SK-N-MC (cell line): ENCODE results near the gene SRRM1.
"Not testable (repeated sequence)": the region's sequence is repeated elsewhere in the genome, so short reads cannot be mapped to it uniquely, and the experiment has no call there.

ENCODE experiments used
- DNase-seq: peaks from one replicate; pipeline ENCODE4 v3.0.0-alpha.2; 2011; ENCODE audit warnings: low read depth, low spot score
- H3K27ac ChIP-seq: fragments of 200-600 bp; sonication (generic); 2 replicates; pipeline ENCODE4 v1.5.1; 2016; ENCODE audit warnings: mixed run types
- H3K36me3 ChIP-seq: fragments of 200-600 bp; sonication (generic); 2 replicates; pipeline ENCODE4 v1.6.1; 2017; ENCODE audit warnings: antibody characterized with exemption, low read length, mixed read lengths; ENCODE audit not compliant: insufficient read depth
- H3K4me3 ChIP-seq: fragments of 200-600 bp; sonication (generic); 2 replicates; pipeline ENCODE4 v1.5.1; 2016
- H3K9ac ChIP-seq: fragments of 200-600 bp; sonication (generic); 2 replicates; pipeline ENCODE4 v1.8.0; 2017; ENCODE audit warnings: mixed run types, mixed read lengths; ENCODE audit not compliant: insufficient read length
- H3K9me3 ChIP-seq: fragments of 200-600 bp; sonication (generic); 2 replicates; pipeline ENCODE4 v1.6.1; 2017; ENCODE audit warnings: low read depth, mild to moderate bottlenecking, antibody characterized with exemption, low read length, moderate library complexity, mixed read lengths
- EZH2 ChIP-seq: fragments of 200-600 bp; sonication (generic); IDR thresholded peaks from one replicate; pipeline ENCODE4 v1.6.1; 2017; ENCODE audit warnings: antibody characterized with exemption
- FOXP2 ChIP-seq: optimal IDR thresholded peaks from 2 replicates; pipeline ENCODE3; 2011; ENCODE audit warnings: mild to moderate bottlenecking, moderate library complexity; ENCODE audit not compliant: insufficient read depth; ENCODE audit errors: extremely low read length, control extremely low read depth
- POLR2AphosphoS5 ChIP-seq: IDR thresholded peaks from 2 replicates; pipeline ENCODE4 v1.6.1; 2012; ENCODE audit warnings: mild to moderate bottlenecking, low read depth, low read length, borderline replicate concordance

SRRM1 gene

DNA sequence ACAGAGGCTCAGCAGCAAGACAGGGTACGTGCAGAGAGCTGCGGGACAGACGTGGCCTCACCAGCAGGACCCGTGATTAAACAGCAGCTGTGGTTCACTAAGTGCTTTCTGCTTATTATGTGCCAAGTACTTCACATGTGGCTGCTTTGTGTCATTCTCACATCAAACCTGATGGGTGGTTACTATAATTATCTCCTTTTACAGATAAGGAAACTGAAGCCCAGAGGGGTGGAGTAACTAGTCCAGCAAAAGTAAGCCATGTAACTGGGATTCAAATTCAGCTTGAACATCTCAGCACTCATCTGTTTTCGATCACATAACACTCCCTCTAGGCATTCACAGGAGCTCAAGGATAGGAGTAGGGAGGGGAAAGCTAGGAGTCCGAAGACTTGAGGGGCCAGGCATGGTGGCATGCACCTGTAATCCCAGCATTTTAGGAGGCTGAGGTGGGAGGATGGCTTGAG lies 51.3 kb downstream of the SRRM1 start:
- no peak for DNase-seq
- TF ChIP-seq EZH2 = no peak
- TF ChIP-seq FOXP2 = no peak
- no peak; the same call in 1 of the 2 replicates for TF ChIP-seq POLR2AphosphoS5
- H3K27ac ChIP-seq = no peak overlapping the region
- H3K9ac ChIP-seq = no peak overlapping the region
- H3K36me3 ChIP-seq = no peaks in the 10 kb centered on the region
- H3K9me3 ChIP-seq = no peaks in the 10 kb centered on the region
- no peak overlapping the region for H3K4me3 ChIP-seq

DNA sequence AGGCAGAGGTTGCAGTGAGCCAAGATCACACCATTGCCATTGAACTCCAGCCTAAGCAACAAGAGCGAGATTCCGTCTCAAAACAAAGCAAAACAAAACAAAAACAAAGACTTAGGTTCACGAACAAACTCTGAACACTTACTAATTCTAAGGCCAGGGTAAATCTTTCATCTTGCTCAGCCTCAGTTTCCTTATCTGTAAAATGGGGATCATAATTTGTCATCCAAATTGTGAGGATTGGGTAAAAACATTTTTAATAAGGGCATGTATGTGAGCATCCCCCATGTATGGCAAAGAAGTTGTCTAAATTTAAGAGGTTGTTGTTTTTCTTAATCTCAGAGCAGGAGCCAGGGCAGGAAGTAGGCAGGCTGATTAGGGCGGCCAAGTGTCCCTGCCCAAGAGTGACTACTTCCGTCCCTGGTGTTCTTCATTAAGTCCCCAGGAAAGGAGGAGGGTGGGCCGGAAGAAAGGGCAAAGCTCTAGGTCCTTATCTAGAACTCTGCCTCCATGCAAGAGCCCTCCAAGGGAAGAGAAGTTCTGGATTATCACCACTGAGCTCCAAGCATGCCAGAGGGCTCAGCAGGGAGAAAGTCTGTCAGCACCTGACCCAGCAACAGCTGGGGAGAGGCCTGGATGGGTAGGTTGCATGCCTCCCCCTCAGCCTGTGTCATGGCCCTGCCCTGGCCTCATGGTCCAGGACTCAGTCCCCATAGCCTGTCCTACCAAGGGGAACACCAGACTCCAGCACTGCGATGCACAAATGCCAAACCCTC lies 52.3 kb downstream of the SRRM1 start:
- DNase-seq = no peak

DNA sequence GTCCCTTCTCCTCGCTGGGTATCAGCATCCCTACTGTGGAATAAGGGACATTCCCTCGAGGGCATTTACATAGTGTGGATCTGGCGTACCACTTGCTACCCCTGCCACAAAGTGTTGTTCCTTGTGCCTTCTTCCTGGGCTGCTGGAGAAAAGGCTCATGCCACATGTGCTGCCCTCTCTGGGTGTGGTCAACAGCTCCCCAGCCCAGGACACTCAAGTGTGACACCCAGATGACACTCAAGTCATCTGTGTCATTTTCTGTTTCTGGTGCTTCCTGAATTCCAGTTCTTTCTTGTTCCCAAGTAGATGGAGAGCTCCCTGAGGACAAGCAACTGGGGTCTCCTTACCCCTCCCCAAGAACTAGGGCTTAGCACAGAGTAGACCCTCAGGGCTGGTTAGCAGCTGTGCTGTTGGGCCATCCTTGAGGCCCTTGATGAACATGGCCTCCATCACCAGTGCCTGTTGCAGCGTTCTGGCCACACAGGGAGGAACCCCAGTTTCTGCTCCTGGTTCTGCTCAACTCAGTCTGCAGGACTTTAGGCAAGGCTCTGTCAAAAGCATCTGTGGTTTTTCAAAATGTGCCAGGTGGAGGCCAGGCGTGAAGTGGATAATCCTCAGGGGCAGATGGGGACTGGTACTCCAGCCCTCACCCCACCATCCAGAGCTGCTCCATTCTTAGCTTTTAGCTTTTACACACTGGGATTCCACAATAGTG lies 53.1 kb downstream of the SRRM1 start:
- no peak overlapping the region for H3K9ac ChIP-seq
- H3K27ac ChIP-seq = peak overlapping the region; percentile 28; the same call in 1 of the 2 replicates
- no peak overlapping the region for H3K4me3 ChIP-seq
- no peaks in the 10 kb centered on the region for H3K9me3 ChIP-seq
- no peaks in the 10 kb centered on the region for H3K36me3 ChIP-seq
- no peak for DNase-seq
- TF ChIP-seq POLR2AphosphoS5 (no peak), FOXP2 (no peak), EZH2 (no peak)

More for the DNA sequence above, 52.3 kb downstream of the SRRM1 start:
- Histone ChIP-seq H3K9ac (no peak overlapping the region), H3K9me3 (no peaks in the 10 kb centered on the region), H3K4me3 (no peak overlapping the region), H3K36me3 (no peaks in the 10 kb centered on the region), H3K27ac (peak overlapping the region; percentile 28; the same call in 1 of the 2 replicates)
- no peak for TF ChIP-seq POLR2AphosphoS5
- no peak for TF ChIP-seq FOXP2
- TF ChIP-seq EZH2 = no peak

DNA sequence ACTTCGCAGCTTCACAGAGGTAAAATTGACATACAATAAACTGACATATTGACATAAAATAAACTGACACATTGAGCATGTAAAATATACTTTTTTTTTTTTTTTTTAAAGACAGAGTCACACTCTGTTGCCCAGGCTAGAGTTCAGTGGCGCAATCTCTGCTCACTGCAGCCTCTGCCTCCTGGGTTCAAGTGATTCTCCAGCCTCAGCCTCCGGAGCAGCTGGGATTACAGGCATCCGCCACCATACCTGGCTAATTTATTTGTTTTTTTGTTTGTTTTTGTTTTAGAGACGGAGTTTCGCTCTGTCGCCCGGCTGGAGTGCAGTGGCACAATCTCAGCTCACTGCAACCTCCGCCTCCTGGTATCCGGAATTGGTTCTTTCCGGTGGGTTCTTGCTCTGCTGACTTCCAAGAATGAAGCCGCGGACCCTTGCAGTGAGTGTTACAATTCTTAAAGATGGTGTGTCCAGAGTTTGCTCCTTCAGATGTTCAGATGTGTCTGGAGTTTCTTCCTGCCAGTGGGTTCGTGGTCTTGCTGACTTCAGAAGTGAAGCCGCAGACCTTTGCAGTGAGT lies 53.7 kb downstream of the SRRM1 start:
- H3K9ac ChIP-seq = no peak overlapping the region
- no peak overlapping the region for H3K27ac ChIP-seq
- H3K36me3 ChIP-seq = no peaks in the 10 kb centered on the region
- no peaks in the 10 kb centered on the region for H3K9me3 ChIP-seq
- no peak for DNase-seq
- H3K4me3 ChIP-seq = no peak overlapping the region
- no peak for TF ChIP-seq POLR2AphosphoS5
- TF ChIP-seq FOXP2 = no peak
- no peak for TF ChIP-seq EZH2

DNA sequence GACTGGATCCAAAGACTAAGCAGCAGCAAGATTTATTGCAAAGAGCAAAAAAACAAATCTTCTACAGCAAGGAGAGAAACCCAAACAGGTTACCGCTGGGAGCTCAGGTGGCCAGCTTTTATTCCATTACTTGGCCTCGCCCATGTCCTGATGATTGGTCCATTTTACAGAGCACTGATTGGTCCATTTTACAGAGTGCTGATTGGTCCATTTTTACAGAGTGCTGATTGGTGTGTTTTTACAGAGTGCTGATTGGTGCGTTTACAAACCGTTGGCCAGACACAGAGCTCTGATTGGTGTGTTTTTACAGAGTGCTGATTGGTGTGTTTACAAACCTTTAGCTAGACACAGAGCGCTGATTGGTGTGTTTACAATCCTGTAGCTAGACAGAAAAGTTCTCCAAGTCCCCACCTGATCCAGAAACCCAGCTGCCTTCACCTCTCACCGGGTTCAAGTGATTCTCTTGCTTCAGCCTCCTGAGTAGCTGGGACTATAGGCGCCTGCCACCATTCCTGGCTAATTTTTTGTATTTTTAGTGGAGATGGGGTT lies 54.4 kb downstream of the SRRM1 start:
- H3K36me3 ChIP-seq, H3K4me3 ChIP-seq, DNase-seq, H3K27ac ChIP-seq, H3K9ac ChIP-seq, H3K9me3 ChIP-seq: not testable (repeated sequence)

DNA sequence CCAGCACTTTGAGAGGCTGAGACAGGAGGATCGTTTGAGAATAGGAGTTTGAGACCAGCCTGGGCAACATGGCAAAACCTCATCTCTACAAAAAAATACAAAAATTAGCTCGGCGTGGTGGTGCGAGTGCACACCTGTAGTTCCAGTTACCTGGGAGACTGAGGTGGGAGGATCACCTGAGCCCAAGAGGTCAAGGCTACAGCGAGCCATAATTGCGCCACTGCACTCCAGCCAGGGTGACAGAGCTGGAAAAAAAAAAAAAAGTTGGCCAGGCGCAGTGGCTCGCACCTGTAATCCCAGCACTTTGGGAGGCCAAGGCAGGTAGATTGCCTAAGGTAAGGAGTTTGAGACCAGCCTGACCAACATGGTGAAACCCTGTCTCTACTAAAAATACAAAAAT lies 55.2 kb downstream of the SRRM1 start:
- H3K27ac ChIP-seq = not testable (repeated sequence)

DNA sequence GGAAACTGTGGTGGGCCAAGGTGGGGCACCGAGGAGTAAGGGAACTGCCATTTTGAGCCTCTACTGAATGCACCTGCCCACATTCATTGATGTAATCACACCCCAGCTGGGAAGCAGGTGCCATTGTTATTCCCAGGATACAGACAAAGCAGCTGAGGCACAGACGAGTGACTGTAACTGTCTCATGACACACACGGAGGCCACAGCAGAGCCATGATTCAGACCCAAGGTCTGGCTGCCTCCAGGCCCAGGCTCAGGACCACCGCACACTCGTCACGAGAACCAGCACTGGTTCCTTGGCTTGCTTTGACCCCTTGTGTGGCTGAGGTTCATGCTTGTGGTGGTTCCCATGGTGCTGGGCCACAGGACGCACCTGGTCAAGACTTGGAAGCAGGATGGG lies 56.5 kb downstream of the SRRM1 start:
- Histone ChIP-seq H3K4me3 (no peak overlapping the region), H3K27ac (no peak overlapping the region), H3K36me3 (no peaks in the 10 kb centered on the region), H3K9me3 (no peaks in the 10 kb centered on the region), H3K9ac (no peak overlapping the region)
- no peak for DNase-seq
- TF ChIP-seq EZH2 (no peak), POLR2AphosphoS5 (no peak), FOXP2 (no peak)

More for the DNA sequence above, 55.2 kb downstream of the SRRM1 start:
- H3K36me3 ChIP-seq, H3K4me3 ChIP-seq, H3K9me3 ChIP-seq, H3K9ac ChIP-seq, DNase-seq: not testable (repeated sequence)

DNA sequence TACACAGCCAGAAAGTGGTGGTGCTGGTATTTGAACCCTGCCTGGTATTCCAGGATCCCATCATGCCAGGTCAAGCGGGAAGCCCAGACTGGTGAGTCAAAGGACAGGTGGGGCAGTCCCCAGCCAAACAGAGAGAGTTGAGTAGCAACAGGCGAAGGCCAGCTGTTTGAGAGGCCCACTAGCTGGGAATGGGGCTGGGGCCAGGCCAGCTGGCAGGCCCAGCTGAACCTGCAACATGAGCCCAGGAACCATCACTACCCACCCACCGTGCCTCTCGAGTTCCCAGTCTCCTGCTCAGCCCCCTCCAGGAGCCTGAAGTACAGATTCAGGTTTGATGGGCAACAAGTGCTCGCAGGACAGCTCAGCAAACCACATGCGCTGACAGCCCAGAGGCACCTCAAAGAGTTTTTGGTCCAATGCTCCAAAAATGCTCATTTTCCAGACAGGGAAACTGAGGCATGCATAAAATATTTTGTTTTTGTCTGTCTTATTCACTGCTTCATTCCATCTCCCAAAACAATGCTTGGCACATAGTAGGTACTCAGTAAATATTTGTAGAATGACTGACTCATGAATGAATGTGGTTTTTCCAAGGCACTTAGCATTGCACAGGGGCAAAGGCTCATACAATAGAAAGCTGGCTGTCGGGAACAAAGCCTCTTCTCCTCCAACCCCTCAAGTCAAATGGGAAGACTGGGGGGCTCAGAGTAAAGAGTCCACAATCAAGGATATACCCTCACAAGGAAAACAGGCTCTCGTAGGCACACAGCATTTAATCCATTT lies 59.6 kb downstream of the SRRM1 start:
- Histone ChIP-seq H3K36me3 (no peaks in the 10 kb centered on the region), H3K9ac (no peak overlapping the region), H3K9me3 (no peaks in the 10 kb centered on the region), H3K4me3 (no peak overlapping the region), H3K27ac (no peak overlapping the region)
- TF ChIP-seq EZH2 = no peak
- no peak for TF ChIP-seq POLR2AphosphoS5
- no peak for DNase-seq
